HCT116 (cell line): Measurements from ENCODE around the gene KRTAP1-3. TPM values are rescaled to one million over a fixed set of nuclear protein-coding genes. Genes with fewer than 3 reads are reported as not detected.

Source experiments
- ATAC-seq: fragments of 200-7000 bp; cut with Tn5 transposase; 2 replicates; pipeline ENCODE4 v1.9.1; 2020; ENCODE audit warnings: mild to moderate bottlenecking, moderate library complexity
- BruUV-seq: library from RNA; stranded (reverse); fragments of 400-500 nt; replicated peaks from 2 replicates; lab custom pipeline; 2021; lab: Mats Ljungman, UMichigan
- CTCF ChIA-PET: fragments of 300-600 bp; sonication (Branson Sonifier 250); formaldehyde crosslinking; loops from one replicate; lab custom pipeline; 2021; ENCODE audit warnings: antibody characterized with exemption; lab: Charles Lee
- POLR2A ChIA-PET: fragments of 300-600, 350-600 bp; sonication (Branson Sonifier 250); formaldehyde crosslinking; loops from one replicate; lab custom pipeline; 2021; ENCODE audit warnings: antibody characterized with exemption; lab: Charles Lee
- RAD21 ChIA-PET, 2 experiments: fragments of 300-600 bp; sonication (Branson Sonifier 250); formaldehyde crosslinking; loops; one replicate each; lab custom pipeline; 2023; ENCODE audit warnings: low total read pairs in 2 of 2; ENCODE audit not compliant: uncharacterized antibody in 2 of 2, unreplicated experiment in 2 of 2, low non-redundant PET in 1 of 2; lab: Charles Lee
- DNase-seq: peaks from one replicate; pipeline ENCODE4 v3.0.0-alpha.2; 2010; ENCODE audit warnings: low read depth, low spot score
- H2AFZ ChIP-seq: fragments of 200-600 bp; shearing (Covaris generic), sonication (generic); 2 replicates; pipeline ENCODE4 v1.6.1; 2017; ENCODE audit warnings: low read depth, mixed run types, mixed read lengths, antibody characterized with exemption, low read length; ENCODE audit not compliant: poor library complexity, severe bottlenecking
- H3K27ac ChIP-seq: 2 replicates; pipeline ENCODE4 v1.5.1; 2012; ENCODE audit warnings: low read depth, low read length
- H3K27me3 ChIP-seq: fragments of 200-600 bp; sonication (generic); 2 replicates; pipeline ENCODE4 v1.6.1; 2016; ENCODE audit warnings: mixed run types, low read length, mixed read lengths; ENCODE audit not compliant: insufficient read depth
- H3K36me3 ChIP-seq, 2 experiments: fragments of 200-500 bp in 1 of 2; fragments of 200-600 bp in 1 of 2; sonication (Bioruptor generic) in 1 of 2; sonication (generic) in 1 of 2; 2 replicates each; pipeline versions ENCODE4 v1.5.1 to v1.6.1; 2014 to 2016; ENCODE audit warnings: low read length in 2 of 2, inconsistent platforms in 1 of 2, mixed read lengths in 1 of 2, mixed run types in 1 of 2; ENCODE audit not compliant: insufficient read depth in 2 of 2, control insufficient read depth in 1 of 2
- H3K4me1 ChIP-seq, 2 experiments: fragments of 200-600 bp in 1 of 2; sonication (generic) in 1 of 2; 2 replicates each; pipeline versions ENCODE4 v1.5.1 to v1.6.1; 2012 to 2017; ENCODE audit warnings: low read length in 2 of 2, inconsistent platforms in 1 of 2, mild to moderate bottlenecking in 1 of 2, mixed read lengths in 1 of 2, mixed run types in 1 of 2, moderate library complexity in 1 of 2; ENCODE audit not compliant: insufficient read depth in 2 of 2, control insufficient read depth in 1 of 2
- H3K4me2 ChIP-seq: fragments of 200-600 bp; sonication (generic); 2 replicates; pipeline ENCODE4 v1.6.1; 2017; ENCODE audit warnings: mixed run types, low read length, mixed read lengths
- H3K4me3 ChIP-seq, 2 experiments: fragments of 200-600 bp in 1 of 2; sonication (generic) in 1 of 2; replicated peaks in 1 of 2; 2 replicates each; pipeline ENCODE4 v1.5.1; 2011 to 2016; ENCODE audit warnings: low read length in 2 of 2, control low read depth in 1 of 2, low read depth in 1 of 2, mild to moderate bottlenecking in 1 of 2, mixed read lengths in 1 of 2, mixed run types in 1 of 2
- H3K79me2 ChIP-seq: fragments of 200-600 bp; sonication (generic); 2 replicates; pipeline ENCODE4 v1.6.1; 2017; ENCODE audit warnings: mild to moderate bottlenecking, mixed run types, low read length, moderate library complexity, mixed read lengths; ENCODE audit not compliant: insufficient read depth
- H3K9ac ChIP-seq: fragments of 200-600 bp; sonication (generic); 2 replicates; pipeline ENCODE4 v1.6.1; 2016; ENCODE audit warnings: low read length, mixed read lengths
- H3K9me2 ChIP-seq: fragments of 200-600 bp; sonication (generic), shearing (Covaris generic); 2 replicates; pipeline ENCODE4 v1.6.1; 2017; ENCODE audit warnings: mixed run types, mild to moderate bottlenecking, moderate library complexity; ENCODE audit not compliant: insufficient read depth
- H3K9me3 ChIP-seq, 2 experiments: fragments of 200-500 bp in 1 of 2; fragments of 200-600 bp in 1 of 2; sonication (Bioruptor generic) in 1 of 2; sonication (generic) in 1 of 2; 2 replicates each; pipeline ENCODE4 v1.6.1; 2014 to 2017; ENCODE audit warnings: low read length in 2 of 2, mixed read lengths in 2 of 2, inconsistent platforms in 1 of 2, low read depth in 1 of 2, mild to moderate bottlenecking in 1 of 2, mixed run types in 1 of 2, moderate library complexity in 1 of 2; ENCODE audit not compliant: control insufficient read depth in 1 of 2, insufficient read depth in 1 of 2
- H4K20me1 ChIP-seq: fragments of 200-600 bp; sonication (generic), shearing (Covaris generic); 2 replicates; pipeline ENCODE4 v1.6.1; 2017; ENCODE audit warnings: mixed run types, mild to moderate bottlenecking, moderate library complexity; ENCODE audit not compliant: insufficient read depth
- ATF3 ChIP-seq: IDR thresholded peaks from 2 replicates; pipeline ENCODE4 v1.6.1; 2012
- CBX3 ChIP-seq: IDR thresholded peaks from 2 replicates; pipeline ENCODE4 v1.6.1; 2012; ENCODE audit warnings: low read depth
- CEBPB ChIP-seq: IDR thresholded peaks from 2 replicates; pipeline ENCODE4 v1.6.1; 2012; ENCODE audit warnings: low read depth
- CTCF ChIP-seq, 3 experiments: fragments of 200-600 bp in 1 of 3; sonication (generic) in 1 of 3; IDR thresholded peaks in 2 of 3; conservative IDR thresholded peaks in 1 of 3; 2 replicates each; pipeline ENCODE4 v1.5.1; 2012 to 2017; ENCODE audit warnings: low read depth in 2 of 3, low read length in 2 of 3, antibody characterized with exemption in 1 of 3, borderline replicate concordance in 1 of 3, control low read depth in 1 of 3, mild to moderate bottlenecking in 1 of 3, mixed read lengths in 1 of 3, mixed run types in 1 of 3, moderate library complexity in 1 of 3; ENCODE audit not compliant: insufficient read depth in 1 of 3
- ELF1 ChIP-seq: IDR thresholded peaks from 2 replicates; pipeline ENCODE4 v1.6.1; 2012; ENCODE audit warnings: low read depth, borderline replicate concordance
- JUND ChIP-seq: IDR thresholded peaks from 2 replicates; pipeline ENCODE4 v1.6.1; 2012
- MAX ChIP-seq: IDR thresholded peaks from 2 replicates; pipeline ENCODE4 v1.6.1; 2012
- POLR2A ChIP-seq: IDR thresholded peaks from 2 replicates; pipeline ENCODE4 v1.7.0; 2011; ENCODE audit warnings: borderline replicate concordance; ENCODE audit not compliant: insufficient read depth, insufficient read length; ENCODE audit errors: extremely low read depth
- POLR2AphosphoS5 ChIP-seq: IDR thresholded peaks from 2 replicates; pipeline ENCODE4 v1.6.1; 2011; ENCODE audit warnings: mild to moderate bottlenecking, low read depth, low read length, moderate library complexity
- RAD21 ChIP-seq: IDR thresholded peaks from 2 replicates; pipeline ENCODE4 v1.6.1; 2012; ENCODE audit warnings: low read depth, mild to moderate bottlenecking
- REST ChIP-seq: IDR thresholded peaks from 2 replicates; pipeline ENCODE4 v1.6.1; 2012; ENCODE audit warnings: low read depth
- SP1 ChIP-seq: IDR thresholded peaks from 2 replicates; pipeline ENCODE4 v1.6.1; 2012; ENCODE audit warnings: low read depth
- SRF ChIP-seq: IDR thresholded peaks from 2 replicates; pipeline ENCODE4 v1.6.1; 2012; ENCODE audit warnings: low read depth
- TCF7L2 ChIP-seq: IDR thresholded peaks from 2 replicates; pipeline ENCODE4 v1.7.0; 2011; ENCODE audit warnings: borderline replicate concordance, inconsistent platforms; ENCODE audit not compliant: insufficient read depth, insufficient read length; ENCODE audit errors: extremely low read depth
- YY1 ChIP-seq: IDR thresholded peaks from 2 replicates; pipeline ENCODE4 v1.6.1; 2011; ENCODE audit warnings: low read length, low read depth, moderate library complexity, mild to moderate bottlenecking; ENCODE audit not compliant: insufficient replicate concordance; ENCODE audit errors: extremely low read depth
- ZBTB33 ChIP-seq: IDR thresholded peaks from 2 replicates; pipeline ENCODE4 v1.6.1; 2011; ENCODE audit warnings: mild to moderate bottlenecking, low read length, moderate library complexity; ENCODE audit not compliant: insufficient replicate concordance; ENCODE audit errors: extremely low read depth
- ZFX ChIP-seq: fragments of 450-650 bp; IDR thresholded peaks from 2 replicates; pipeline ENCODE4 v1.6.1; 2017
- ZNF274 ChIP-seq: fragments of 200-500 bp; sonication (Bioruptor generic); IDR thresholded peaks from 2 replicates; pipeline ENCODE4 v1.6.1; 2014; ENCODE audit warnings: mild to moderate bottlenecking, low read depth, low read length, inconsistent platforms
- intact Hi-C: fragments of 100-400 bp; cut with micrococcal nuclease; formaldehyde crosslinking; loops from 2 replicates; pipeline ENCODE4 v1.10.0; 2022
- total RNA-seq: library from RNA; stranded (reverse); gene quantifications from one replicate; pipeline ENCODE4 v1.2.1, GENCODE V29; 2021; ENCODE audit not compliant: unreplicated experiment

The KRTAP1-3 gene
- total RNA-seq, 1 experiment from 2014 or later = not detected

- H2AFZ ChIP-seq = no peak overlapping the region
- H4K20me1 ChIP-seq = no peaks in the 10 kb centered on the region
- ChIA-PET CTCF (no interaction called here), POLR2A (no interaction called here)
- no peak overlapping the region for H3K4me2 ChIP-seq
- no peak overlapping the region for H3K27ac ChIP-seq
- peaks cover 0 to 9% of the 10 kb centered on the region in 2 experiments; a peak in 1 of 4 replicates for H3K9me3 ChIP-seq
- no peak overlapping the region for H3K4me3 ChIP-seq
- DNase-seq = no peak
- H3K27me3 ChIP-seq = no peaks in the 10 kb centered on the region
- BruUV-seq = no TSS peak
- no peaks in the 10 kb centered on the region for H3K79me2 ChIP-seq
- no peaks in the 10 kb centered on the region for H3K4me1 ChIP-seq
- H3K9ac ChIP-seq = no peak overlapping the region
- no peaks in the 10 kb centered on the region for H3K9me2 ChIP-seq
- TF ChIP-seq REST = no peak
- TF ChIP-seq CTCF (IDR thresholded peaks at IDR 0.05 in 2 of 3, conservative IDR thresholded peaks at IDR 0.05 in 1 of 3; ENCODE audit: borderline replicate concordance in 1 of 3, insufficient read depth in 1 of 3, low read depth in 2 of 3, low read length in 2 of 3) = no peak
- no peak for TF ChIP-seq TCF7L2
- TF ChIP-seq RAD21 = no peak
- no peak for TF ChIP-seq ATF3
- TF ChIP-seq SP1 = no peak
- TF ChIP-seq SRF = no peak
- no peak for TF ChIP-seq JUND
- no peak for TF ChIP-seq CEBPB
- no peak for TF ChIP-seq ZFX
- TF ChIP-seq ELF1 = no peak
- TF ChIP-seq POLR2AphosphoS5 = no peak
- no peak for TF ChIP-seq CBX3
- TF ChIP-seq YY1 = no peak
- no peak for TF ChIP-seq ZNF274
- no peak for TF ChIP-seq ZBTB33
- TF ChIP-seq POLR2A = no peak
- TF ChIP-seq MAX = no peak
- TF ChIP-seq, all 23 proteins: peak for 0
- ATAC-seq = no peak
- no peaks in the 10 kb centered on the region; a peak in 1 of 4 replicates for H3K36me3 ChIP-seq
- intact Hi-C loops = no loop called here
- RAD21 ChIA-PET = no interaction called here
These were observed 15.3 kb downstream of the KRTAP1-3 start for GRCh38 chr17:41019415-41019814.
